B cell (primary cell): ENCODE data around the gene PLEKHA5.

Experiments
- EZH2 ChIP-seq: IDR thresholded peaks from 2 replicates; pipeline ENCODE4 v1.6.1; 2012; ENCODE audit warnings: borderline replicate concordance, low read depth, mild to moderate bottlenecking, moderate library complexity, low read length; ENCODE audit not compliant: insufficient read depth, poor library complexity, severe bottlenecking
- TF ChIP-seq, protein P1 (sequence below): fragments of 200-600 bp; IDR thresholded peaks from one replicate; pipeline ENCODE4 v1.8.0; 2022; ENCODE audit warnings: antibody characterized with exemption, mild to moderate bottlenecking

DNA sequence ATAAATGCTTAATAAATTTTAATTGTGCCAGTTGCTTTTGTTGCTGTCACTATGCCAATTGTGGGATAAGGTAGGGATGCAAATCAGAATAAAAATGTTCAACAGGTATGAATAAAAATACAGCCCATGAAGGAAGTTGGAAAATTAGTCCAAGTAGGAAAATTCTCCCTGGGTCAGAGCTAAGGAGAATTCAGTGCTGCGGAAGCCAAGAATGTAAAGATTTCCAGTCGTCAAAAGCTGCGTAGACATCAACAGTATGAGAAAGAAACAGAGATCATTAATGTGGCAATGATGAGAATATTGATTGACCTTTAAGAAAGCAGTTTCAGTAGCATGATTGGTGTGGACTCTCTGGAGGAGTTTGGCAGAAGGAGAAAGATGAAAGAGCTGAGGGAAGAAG is 87.9 kb downstream of the PLEKHA5 start:
- TF ChIP-seq, protein P1, sequence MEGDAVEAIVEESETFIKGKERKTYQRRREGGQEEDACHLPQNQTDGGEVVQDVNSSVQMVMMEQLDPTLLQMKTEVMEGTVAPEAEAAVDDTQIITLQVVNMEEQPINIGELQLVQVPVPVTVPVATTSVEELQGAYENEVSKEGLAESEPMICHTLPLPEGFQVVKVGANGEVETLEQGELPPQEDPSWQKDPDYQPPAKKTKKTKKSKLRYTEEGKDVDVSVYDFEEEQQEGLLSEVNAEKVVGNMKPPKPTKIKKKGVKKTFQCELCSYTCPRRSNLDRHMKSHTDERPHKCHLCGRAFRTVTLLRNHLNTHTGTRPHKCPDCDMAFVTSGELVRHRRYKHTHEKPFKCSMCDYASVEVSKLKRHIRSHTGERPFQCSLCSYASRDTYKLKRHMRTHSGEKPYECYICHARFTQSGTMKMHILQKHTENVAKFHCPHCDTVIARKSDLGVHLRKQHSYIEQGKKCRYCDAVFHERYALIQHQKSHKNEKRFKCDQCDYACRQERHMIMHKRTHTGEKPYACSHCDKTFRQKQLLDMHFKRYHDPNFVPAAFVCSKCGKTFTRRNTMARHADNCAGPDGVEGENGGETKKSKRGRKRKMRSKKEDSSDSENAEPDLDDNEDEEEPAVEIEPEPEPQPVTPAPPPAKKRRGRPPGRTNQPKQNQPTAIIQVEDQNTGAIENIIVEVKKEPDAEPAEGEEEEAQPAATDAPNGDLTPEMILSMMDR = no peak
- TF ChIP-seq EZH2 = no peak
